Measurements from ENCODE around the gene CNFN.

DNA sequence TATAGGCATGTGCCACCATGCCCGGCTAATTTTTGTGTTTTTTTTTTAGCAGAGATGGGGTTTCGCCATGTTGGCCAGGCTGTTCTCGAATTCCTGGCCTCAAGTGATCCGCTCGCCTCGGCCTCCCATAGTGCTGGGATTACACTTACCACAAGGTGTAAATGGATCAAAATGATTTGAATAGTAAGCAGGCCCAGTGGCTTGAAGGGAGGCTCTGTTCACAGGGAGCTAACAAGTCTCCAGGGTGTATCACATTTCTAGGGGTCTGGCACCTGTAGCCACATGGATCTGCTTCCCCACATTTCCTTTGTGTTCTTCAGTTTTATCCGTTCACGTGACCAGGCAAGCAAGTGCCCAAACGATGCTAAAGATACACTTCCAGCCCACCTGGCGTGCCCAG is 13.5 kb upstream of the CNFN start:
- TF ChIP-seq ESRRA (IDR thresholded peaks at IDR 0.05; ENCODE audit: borderline replicate concordance, low read length), result no peak
- TF ChIP-seq POLR2A (IDR thresholded peaks at IDR 0.05; ENCODE audit: low read length), result no peak
- TF ChIP-seq, protein P1, sequence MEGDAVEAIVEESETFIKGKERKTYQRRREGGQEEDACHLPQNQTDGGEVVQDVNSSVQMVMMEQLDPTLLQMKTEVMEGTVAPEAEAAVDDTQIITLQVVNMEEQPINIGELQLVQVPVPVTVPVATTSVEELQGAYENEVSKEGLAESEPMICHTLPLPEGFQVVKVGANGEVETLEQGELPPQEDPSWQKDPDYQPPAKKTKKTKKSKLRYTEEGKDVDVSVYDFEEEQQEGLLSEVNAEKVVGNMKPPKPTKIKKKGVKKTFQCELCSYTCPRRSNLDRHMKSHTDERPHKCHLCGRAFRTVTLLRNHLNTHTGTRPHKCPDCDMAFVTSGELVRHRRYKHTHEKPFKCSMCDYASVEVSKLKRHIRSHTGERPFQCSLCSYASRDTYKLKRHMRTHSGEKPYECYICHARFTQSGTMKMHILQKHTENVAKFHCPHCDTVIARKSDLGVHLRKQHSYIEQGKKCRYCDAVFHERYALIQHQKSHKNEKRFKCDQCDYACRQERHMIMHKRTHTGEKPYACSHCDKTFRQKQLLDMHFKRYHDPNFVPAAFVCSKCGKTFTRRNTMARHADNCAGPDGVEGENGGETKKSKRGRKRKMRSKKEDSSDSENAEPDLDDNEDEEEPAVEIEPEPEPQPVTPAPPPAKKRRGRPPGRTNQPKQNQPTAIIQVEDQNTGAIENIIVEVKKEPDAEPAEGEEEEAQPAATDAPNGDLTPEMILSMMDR (IDR thresholded peaks at IDR 0.05), result no peak
- no peak for TF ChIP-seq MAFK (IDR thresholded peaks at IDR 0.05; ENCODE audit: partially characterized antibody)
- TF ChIP-seq JUN (IDR thresholded peaks at IDR 0.05), result no peak
- TF ChIP-seq EP300 (IDR thresholded peaks at IDR 0.05), result no peak
- no peak for TF ChIP-seq CHD4 (IDR thresholded peaks at IDR 0.05; ENCODE audit: borderline replicate concordance)
